H1 (cell line): Measurements from ENCODE around the gene ITPR1. TPM values are rescaled to one million over a fixed set of nuclear protein-coding genes. Genes with fewer than 3 reads are reported as not detected.

ENCODE experiments used
- POLR2AphosphoS5 ChIP-seq: IDR thresholded peaks from 2 replicates; pipeline ENCODE4 v1.6.1; 2011; ENCODE audit warnings: low read depth, low read length
- RAD21 ChIP-seq, 2 experiments: IDR thresholded peaks in 1 of 2; conservative IDR thresholded peaks in 1 of 2; 2 replicates each; pipeline ENCODE4 v1.6.1; 2011; ENCODE audit warnings: low read depth in 2 of 2, low read length in 2 of 2, improper control_type of control experiment in 1 of 2, inconsistent platforms in 1 of 2, mild to moderate bottlenecking in 1 of 2, moderate library complexity in 1 of 2
- SP4 ChIP-seq: IDR thresholded peaks from 2 replicates; pipeline ENCODE4 v1.6.1; 2012; ENCODE audit warnings: low read length, inconsistent platforms
- polyA plus RNA-seq, 7 experiments: library from polyadenylated mRNA; depleted of rRNA in 3 of 7; stranded (reverse) in 5 of 7; unstranded in 2 of 7; fragments of >200 nt in 5 of 7; fragments of 200-250 nt in 2 of 7; gene quantifications; 1 replicate in 5 of 7; 2 replicates in 1 of 7; 4 replicates in 1 of 7; pipeline versions ENCODE4 v1.2.1 to v1.2.3, GENCODE V29; 2011 to 2013; ENCODE audit warnings: missing spikeins in 2 of 7, mixed read lengths in 2 of 7
- total RNA-seq: library from RNA; stranded (reverse); fragmentation: NEBNext Ultra II Directional; extraction: Animal tissue kit (Norgen Biotek cat#: 25700); gene quantifications from 2 replicates; pipeline ENCODE4 v1.2.1, GENCODE V29; 2021

ITPR1 gene
- total and polyA plus RNA-seq, 2 of the 8 experiments (the other 6 are each of a cell fraction or from before 2014, with no cell fraction given): 2.5 to 16.3 TPM

- TF ChIP-seq POLR2AphosphoS5 (no peak), SP4 (no peak), RAD21 (IDR thresholded peaks at IDR 0.05 in 1 of 2, conservative IDR thresholded peaks at IDR 0.05 in 1 of 2; ENCODE audit: low read depth in 2 of 2, low read length in 2 of 2) (no peak)
Observed at GRCh38 chr3:4501437-4501836, 8.3 kb downstream of the ITPR1 start (continued).
